ENCODE measurements around the gene CCIN.

- no peak for TF ChIP-seq CTCF (IDR thresholded peaks at IDR 0.05 in 2 of 3, conservative IDR thresholded peaks at IDR 0.05 in 1 of 3; ENCODE audit: borderline replicate concordance in 1 of 3, insufficient read depth in 1 of 3, low read depth in 2 of 3, low read length in 2 of 3)
- TF ChIP-seq YY1 (IDR thresholded peaks at IDR 0.05; ENCODE audit: extremely low read depth, insufficient replicate concordance, low read depth, low read length): no peak
- no peak for TF ChIP-seq POLR2AphosphoS5 (IDR thresholded peaks at IDR 0.05; ENCODE audit: low read depth, low read length)
- no peak for TF ChIP-seq JUND (IDR thresholded peaks at IDR 0.05)
- no peak for TF ChIP-seq ZNF274 (IDR thresholded peaks at IDR 0.05; ENCODE audit: low read depth, low read length)
- no peak for TF ChIP-seq POLR2A (IDR thresholded peaks at IDR 0.05; ENCODE audit: borderline replicate concordance, extremely low read depth, insufficient read depth, insufficient read length)
These were observed 4.8 kb upstream of the CCIN start for GRCh38 chr9:36164372-36164771.

Measured in HCT116 (cell line).